Measurements from ENCODE around the gene NTNG1.

The NTNG1 gene

GRCh38 chr1:107499139-107499744, 358.4 kb downstream of the NTNG1 start:
- no peak for DNase-seq (ENCODE audit: low read depth in 3 of 3)

- DNase-seq (ENCODE audit: low read depth in 3 of 3) = no peak
These were observed 360.3 kb downstream of the NTNG1 start for GRCh38 chr1:107501081-107501605.

GRCh38 chr1:107510347-107510746, 369.5 kb downstream of the NTNG1 start:
- DNase-seq (ENCODE audit: low read depth in 3 of 3) = no peak

GRCh38 chr1:107512836-107513235, 372.0 kb downstream of the NTNG1 start:
- no peak for DNase-seq (ENCODE audit: low read depth in 3 of 3)

DNA sequence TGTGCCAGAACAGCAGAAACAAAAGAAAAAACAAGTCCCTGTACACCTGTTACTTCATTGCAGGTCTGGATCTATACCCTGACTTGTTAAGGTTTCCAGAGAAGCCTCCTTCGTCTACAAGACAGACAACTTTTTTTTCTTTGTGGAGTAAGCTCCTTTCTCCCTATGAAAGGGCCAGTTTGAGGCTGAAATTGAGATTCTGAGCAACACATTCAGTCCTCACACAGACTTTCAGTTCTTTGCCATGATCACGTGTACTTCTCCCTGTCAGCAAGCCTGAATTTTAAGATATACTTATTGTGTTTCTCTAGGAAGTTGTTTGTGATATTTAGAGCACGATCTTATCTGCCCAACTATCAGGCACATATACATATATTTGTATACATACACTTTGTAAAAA, 374.0 kb downstream of the NTNG1 start:
- no peak for DNase-seq (ENCODE audit: low read depth in 3 of 3)

GRCh38 chr1:107515702-107516101, 374.9 kb downstream of the NTNG1 start:
- DNase-seq (ENCODE audit: low read depth in 3 of 3) = no peak

DNA sequence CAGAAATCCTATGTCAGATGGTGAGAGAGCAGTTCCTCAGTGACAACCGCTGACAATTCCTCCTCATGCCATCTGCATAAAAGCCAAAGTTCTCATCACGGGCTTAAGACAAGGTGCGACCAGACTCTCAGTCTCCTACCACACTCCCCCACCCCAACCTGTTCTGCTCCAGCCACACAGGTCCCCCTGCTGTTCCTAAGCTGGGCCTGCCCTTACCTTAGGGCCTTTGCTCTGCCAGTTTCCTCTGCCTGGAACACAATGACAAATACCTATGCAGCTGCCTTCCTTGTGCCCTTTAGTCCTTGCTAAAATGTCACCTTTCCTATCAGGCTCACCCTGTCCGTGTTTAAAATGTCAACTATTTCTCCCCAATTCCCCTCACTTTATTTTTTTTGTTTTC, 382.2 kb downstream of the NTNG1 start:
- no peak for DNase-seq (ENCODE audit: low read depth in 3 of 3)

DNA sequence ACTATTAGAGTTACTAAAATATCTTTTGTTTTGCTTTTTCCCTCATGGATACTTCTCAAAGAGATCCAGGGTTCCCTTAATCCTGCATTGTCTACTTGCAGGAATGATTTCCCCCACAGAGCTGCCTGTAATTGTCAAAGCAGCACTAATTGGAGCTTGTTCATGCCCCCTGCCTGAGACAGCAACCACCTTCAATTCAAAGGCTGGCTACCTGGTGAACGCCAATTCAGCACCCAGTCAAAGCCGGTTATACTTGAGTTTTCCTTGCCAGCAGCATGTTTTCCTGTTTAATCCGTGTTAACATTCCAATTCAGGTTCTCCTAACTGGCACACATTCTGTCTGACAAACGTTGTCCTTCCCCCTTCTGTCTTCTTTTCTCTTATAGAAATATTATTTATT, 382.9 kb downstream of the NTNG1 start:
- DNase-seq (ENCODE audit: low read depth in 3 of 3) = no peak

DNA sequence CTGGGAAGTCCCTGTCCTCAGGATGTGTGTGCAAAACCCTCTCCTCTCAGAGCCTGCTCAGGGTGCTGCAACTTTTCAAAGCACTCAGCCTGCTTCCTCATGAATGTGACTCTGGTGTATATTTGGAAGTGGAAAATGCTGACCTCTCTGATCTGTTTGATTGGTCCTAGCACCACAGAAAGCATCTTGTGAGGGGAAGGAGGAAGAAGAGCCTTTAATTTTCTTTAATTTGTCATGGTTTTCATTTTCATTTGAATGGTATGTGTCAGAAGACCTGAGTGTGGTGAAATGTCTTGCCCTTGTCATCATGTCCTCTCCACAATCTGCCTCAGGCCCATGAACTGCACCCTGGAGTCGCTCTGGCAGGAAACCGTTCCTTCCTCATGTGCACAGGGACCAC, 383.5 kb downstream of the NTNG1 start:
- no peak for DNase-seq (ENCODE audit: low read depth in 3 of 3)

DNA sequence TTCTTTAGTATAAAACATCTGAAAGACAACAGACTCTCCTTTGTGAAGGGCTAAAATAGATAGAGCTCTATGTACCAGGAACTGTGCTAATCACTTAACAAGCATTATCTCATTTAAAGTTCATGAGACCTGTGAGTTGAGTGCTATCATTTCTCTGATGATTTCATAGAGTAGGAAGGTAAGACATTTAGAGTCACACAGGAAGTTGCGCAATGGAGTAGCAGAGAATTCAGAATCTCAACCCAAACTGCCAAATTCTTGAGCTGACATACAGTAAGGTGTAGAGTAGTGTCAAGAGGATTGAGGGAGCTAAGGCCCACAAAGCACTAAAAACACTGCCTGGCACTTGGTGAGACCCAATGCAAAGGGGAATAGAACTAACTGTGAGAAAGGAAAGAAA, 384.3 kb downstream of the NTNG1 start:
- no peak for DNase-seq (ENCODE audit: low read depth in 3 of 3)

GRCh38 chr1:107525961-107526360, 385.1 kb downstream of the NTNG1 start:
- DNase-seq (ENCODE audit: low read depth in 3 of 3) = no peak

GRCh38 chr1:107526524-107527198, 385.8 kb downstream of the NTNG1 start:
- no peak for DNase-seq (ENCODE audit: low read depth in 3 of 3)

DNA sequence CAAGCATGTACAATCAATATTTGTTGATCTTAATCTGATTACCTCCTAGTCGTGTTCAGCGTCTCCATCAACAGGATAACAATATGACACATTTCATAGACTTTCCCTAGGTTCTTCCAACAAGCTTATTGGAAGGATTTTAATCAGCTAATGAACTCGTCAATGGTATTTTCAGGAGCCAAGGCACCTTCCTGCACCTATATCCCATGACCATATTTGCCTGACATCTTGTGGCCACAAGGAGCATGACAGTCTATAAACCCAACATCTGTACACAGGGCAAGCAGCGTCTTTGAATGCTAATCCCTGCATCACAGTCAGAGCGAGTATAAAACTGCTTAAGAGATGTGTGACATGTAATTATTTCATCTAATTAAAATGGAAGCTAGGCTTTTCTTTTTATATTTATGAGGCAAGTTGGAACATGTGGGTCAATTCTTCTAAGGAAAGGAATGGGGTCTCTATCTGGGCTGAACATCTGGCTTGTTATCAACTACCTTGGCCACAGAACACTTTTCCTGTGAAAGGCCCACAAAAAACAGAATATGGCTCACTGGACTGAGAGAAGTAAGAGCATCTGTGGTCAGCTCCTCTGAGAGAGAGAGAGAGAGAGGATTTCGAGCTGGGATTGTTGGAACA, 388.8 kb downstream of the NTNG1 start:
- no peak for DNase-seq (ENCODE audit: low read depth in 3 of 3)

DNA sequence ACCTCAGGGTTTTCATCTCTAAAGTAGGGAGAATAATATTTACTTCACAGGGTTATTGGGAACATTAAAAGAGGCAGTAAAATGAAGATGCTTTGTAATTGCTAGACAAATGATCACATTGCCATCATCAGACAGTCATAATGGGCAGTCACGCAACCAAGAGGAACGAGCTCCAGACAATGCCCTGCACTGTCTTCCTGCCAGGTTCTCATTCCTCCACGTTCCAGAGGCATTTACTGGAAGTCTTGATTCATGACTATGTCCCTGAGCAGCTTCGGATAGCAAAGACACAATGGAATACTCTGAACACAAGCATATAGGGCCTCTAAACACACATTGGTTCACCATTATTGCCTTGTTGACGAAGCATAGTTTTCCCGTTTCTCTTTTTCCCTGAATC, 389.7 kb downstream of the NTNG1 start:
- no peak for DNase-seq (ENCODE audit: low read depth in 3 of 3)

DNA sequence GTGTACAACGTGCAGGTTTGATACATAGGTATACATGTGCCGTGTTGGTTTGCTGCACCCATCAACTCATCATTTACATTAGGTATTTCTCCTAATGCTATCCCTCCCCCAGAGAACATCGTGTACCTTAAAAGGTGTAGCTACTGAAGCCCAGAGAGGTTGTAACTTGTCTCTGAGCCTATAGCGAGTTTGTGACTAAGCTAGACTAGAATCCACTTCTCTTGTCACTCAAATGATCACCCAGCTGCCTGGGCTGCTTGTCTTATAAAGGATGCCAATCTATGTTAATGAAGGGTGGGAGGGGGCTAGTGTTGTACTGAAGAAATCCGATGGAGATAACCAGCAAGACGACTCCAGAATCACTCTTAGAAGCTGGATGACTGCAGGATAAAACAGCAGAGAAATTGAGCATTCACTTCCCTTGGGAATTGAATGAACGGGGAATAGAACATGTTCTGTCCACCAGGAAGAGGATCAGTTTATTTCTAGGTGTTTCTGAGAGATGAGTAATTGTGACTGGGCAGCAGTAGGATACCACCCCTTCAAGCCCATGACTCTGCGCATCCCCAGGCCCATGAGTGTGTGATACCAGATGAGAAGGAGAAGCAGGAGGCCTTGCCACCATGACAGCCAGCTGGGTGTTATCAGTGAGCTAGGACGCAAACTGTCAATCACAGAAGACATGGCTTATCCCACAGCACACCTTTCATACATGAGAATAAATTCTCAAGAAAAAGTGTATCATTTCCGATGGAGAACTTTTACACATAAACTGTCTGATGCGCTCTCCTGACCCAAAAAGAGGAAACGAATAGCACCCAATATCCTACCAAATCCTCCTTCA, 390.4 kb downstream of the NTNG1 start:
- DNase-seq (ENCODE audit: low read depth in 3 of 3) = no peak

- no peak for DNase-seq (ENCODE audit: low read depth in 3 of 3)
These were observed 391.5 kb downstream of the NTNG1 start for GRCh38 chr1:107532318-107532717.
